Bronchial epithelial cell (primary cell): ENCODE data around the gene CHKA. TPM values are rescaled to one million over a fixed set of nuclear protein-coding genes. Genes with fewer than 3 reads are reported as not detected.

Source experiments
- DNase-seq: peaks from one replicate; pipeline ENCODE4 v3.0.0-alpha.2; 2010; ENCODE audit warnings: low read depth
- FAIRE-seq: peaks from 2 replicates; lab custom pipeline; 2011; peaks lifted over from hg19 to GRCh38; lab: Jason Lieb, UNC
- H3K27me3 ChIP-seq: 2 replicates; pipeline ENCODE4 v1.5.1; 2011; ENCODE audit warnings: low read length; ENCODE audit not compliant: control insufficient read depth, insufficient read depth
- H3K36me3 ChIP-seq: 2 replicates; pipeline ENCODE4 v1.5.1; 2011; ENCODE audit warnings: low read length; ENCODE audit not compliant: control insufficient read depth, insufficient read depth
- H3K4me3 ChIP-seq: 2 replicates; pipeline ENCODE4 v1.5.1; 2011; ENCODE audit warnings: mild to moderate bottlenecking, low read depth, low read length, control low read depth
- CTCF ChIP-seq: IDR thresholded peaks from 2 replicates; pipeline ENCODE4 v1.5.1; 2011; ENCODE audit warnings: mild to moderate bottlenecking, moderate library complexity, low read length, control low read depth, inconsistent platforms; ENCODE audit not compliant: insufficient read depth, severe bottlenecking
- total RNA-seq: library from RNA; depleted of rRNA; stranded (reverse); fragments of >200 nt; gene quantifications from 2 replicates; pipeline ENCODE4 v1.2.1, GENCODE V29; 2014

The CHKA gene
- total RNA-seq, 1 donor from 2014 or later, result 7.4 TPM

DNA sequence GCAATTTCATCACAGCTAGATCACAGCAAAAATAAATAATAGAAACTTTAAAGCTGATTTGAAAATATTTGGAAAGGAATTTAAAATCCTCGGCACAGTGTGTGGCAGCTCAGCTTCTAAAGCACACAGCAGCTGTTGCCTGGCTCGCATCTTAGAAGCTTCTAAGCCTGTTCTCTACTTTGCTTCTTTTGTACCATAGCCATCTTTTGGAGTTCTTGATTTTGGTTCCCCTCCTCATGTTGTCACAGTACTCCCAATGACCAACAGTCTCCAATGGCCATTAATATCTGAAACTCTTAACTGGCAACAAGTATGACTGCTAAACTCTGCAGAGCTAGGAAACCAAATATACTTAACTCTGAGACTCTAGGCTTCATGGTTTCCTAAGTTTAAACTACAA, 28.8 kb downstream of the CHKA start:
- FAIRE-seq (no peak), DNase-seq (no peak)
- Histone ChIP-seq H3K27me3 (no peaks in the 10 kb centered on the region), H3K4me3 (no peak overlapping the region), H3K36me3 (no peaks in the 10 kb centered on the region)
- TF ChIP-seq CTCF, result no peak

GRCh38 chr11:68090706-68091105, 30.5 kb downstream of the CHKA start:
- DNase-seq (no peak), FAIRE-seq (no peak)
- Histone ChIP-seq H3K27me3 (no peaks in the 10 kb centered on the region), H3K4me3 (no peak overlapping the region), H3K36me3 (no peaks in the 10 kb centered on the region)
- TF ChIP-seq CTCF, result no peak

DNA sequence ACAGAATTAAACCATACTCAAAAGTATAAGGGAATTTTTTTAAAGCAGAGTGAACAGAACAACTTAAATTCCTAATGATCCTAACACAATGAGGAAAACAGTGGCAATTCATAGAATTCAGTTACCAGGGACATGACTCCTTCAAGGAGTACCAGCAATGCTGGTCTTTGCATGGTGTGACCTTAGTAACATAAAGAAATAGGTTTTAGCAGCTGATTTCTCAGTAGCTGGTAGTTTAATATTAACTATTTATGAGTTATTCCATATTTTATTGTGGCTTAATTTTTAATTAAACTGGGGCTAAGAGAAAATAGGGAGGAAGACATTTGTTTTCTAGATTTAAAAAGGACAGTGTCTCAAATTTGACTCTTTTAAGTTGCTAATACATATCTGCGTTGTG, 30.9 kb downstream of the CHKA start:
- Histone ChIP-seq H3K4me3 (no peak overlapping the region), H3K36me3 (no peaks in the 10 kb centered on the region), H3K27me3 (no peaks in the 10 kb centered on the region)
- no peak for DNase-seq
- TF ChIP-seq CTCF, result no peak
- no peak for FAIRE-seq

GRCh38 chr11:68089679-68090078, 31.5 kb downstream of the CHKA start:
- TF ChIP-seq CTCF, result no peak
- Histone ChIP-seq H3K36me3 (no peaks in the 10 kb centered on the region), H3K4me3 (no peak overlapping the region), H3K27me3 (no peaks in the 10 kb centered on the region)
- DNase-seq (no peak), FAIRE-seq (no peak)

GRCh38 chr11:68083517-68083916, 37.7 kb downstream of the CHKA start:
- Histone ChIP-seq H3K27me3 (no peaks in the 10 kb centered on the region), H3K4me3 (no peak overlapping the region), H3K36me3 (no peaks in the 10 kb centered on the region)
- no peak for DNase-seq
- FAIRE-seq, result no peak
- no peak for TF ChIP-seq CTCF

GRCh38 chr11:68082481-68082880, 38.7 kb downstream of the CHKA start:
- TF ChIP-seq CTCF, result no peak
- no peak for FAIRE-seq
- H3K36me3 ChIP-seq, result no peaks in the 10 kb centered on the region
- DNase-seq, result no peak
- no peaks in the 10 kb centered on the region for H3K27me3 ChIP-seq
- no peak overlapping the region for H3K4me3 ChIP-seq
